Testis (tissue), 2 donors: Measurements from ENCODE around the gene PABPC3.

Source experiments
- POLR2A ChIP-seq: fragments of 450-650 bp; IDR thresholded peaks from one replicate; pipeline ENCODE4 v1.6.1; 2017; ENCODE audit warnings: antibody characterized with exemption, mild to moderate bottlenecking, moderate library complexity
- TF ChIP-seq, protein P1 (sequence below), 3 experiments: fragments of 450-650 bp in 2 of 3; fragments of 200-600 bp in 1 of 3; sonication (generic) in 1 of 3; IDR thresholded peaks; one replicate each; pipeline ENCODE4 v1.5.1; 2016 to 2019; ENCODE audit warnings: antibody characterized with exemption in 3 of 3, mild to moderate bottlenecking in 2 of 3, moderate library complexity in 1 of 3

DNA sequence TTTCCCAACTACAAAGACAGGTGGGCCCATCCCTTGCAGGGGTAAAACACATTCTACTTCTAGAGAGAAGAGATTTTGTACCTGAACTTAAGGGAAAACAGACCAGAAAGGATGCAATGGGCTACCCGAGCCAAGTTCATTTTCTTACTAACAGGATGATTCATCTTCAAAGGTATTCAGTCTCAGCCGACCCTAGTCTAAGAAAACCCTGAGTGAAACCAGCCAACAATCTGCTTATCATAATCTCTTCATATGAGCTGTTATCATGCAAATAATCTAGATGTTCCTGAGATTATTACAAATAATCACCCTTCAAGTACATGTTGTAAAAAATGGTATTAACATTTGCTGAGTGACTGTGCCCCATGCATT lies 15.6 kb downstream of the PABPC3 start:
- no peak for TF ChIP-seq POLR2A
- TF ChIP-seq, protein P1, sequence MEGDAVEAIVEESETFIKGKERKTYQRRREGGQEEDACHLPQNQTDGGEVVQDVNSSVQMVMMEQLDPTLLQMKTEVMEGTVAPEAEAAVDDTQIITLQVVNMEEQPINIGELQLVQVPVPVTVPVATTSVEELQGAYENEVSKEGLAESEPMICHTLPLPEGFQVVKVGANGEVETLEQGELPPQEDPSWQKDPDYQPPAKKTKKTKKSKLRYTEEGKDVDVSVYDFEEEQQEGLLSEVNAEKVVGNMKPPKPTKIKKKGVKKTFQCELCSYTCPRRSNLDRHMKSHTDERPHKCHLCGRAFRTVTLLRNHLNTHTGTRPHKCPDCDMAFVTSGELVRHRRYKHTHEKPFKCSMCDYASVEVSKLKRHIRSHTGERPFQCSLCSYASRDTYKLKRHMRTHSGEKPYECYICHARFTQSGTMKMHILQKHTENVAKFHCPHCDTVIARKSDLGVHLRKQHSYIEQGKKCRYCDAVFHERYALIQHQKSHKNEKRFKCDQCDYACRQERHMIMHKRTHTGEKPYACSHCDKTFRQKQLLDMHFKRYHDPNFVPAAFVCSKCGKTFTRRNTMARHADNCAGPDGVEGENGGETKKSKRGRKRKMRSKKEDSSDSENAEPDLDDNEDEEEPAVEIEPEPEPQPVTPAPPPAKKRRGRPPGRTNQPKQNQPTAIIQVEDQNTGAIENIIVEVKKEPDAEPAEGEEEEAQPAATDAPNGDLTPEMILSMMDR (IDR thresholded peaks at IDR 0.05) = no peak
